HG02840 (cell line): Measurements from ENCODE around the gene FRMD4A.

Experiments used
- ATAC-seq: cut with Tn5 transposase; IDR thresholded peaks from one replicate; pipeline ENCODE4 v1.9.1; 2021; ENCODE audit warnings: mild to moderate bottlenecking, moderate library complexity, moderate number of reproducible peaks; ENCODE audit not compliant: unreplicated experiment, low FRiP score

Gene FRMD4A

GRCh38 chr10:13650961-13651360 lies 679.8 kb downstream of the FRMD4A start:
- ATAC-seq: no peak

GRCh38 chr10:13649844-13650520 lies 680.7 kb downstream of the FRMD4A start:
- ATAC-seq: no peak

GRCh38 chr10:13648425-13648824 lies 682.3 kb downstream of the FRMD4A start:
- ATAC-seq: no peak

GRCh38 chr10:13644866-13645265 lies 685.9 kb downstream of the FRMD4A start:
- ATAC-seq: no peak

GRCh38 chr10:13643016-13643415 lies 687.7 kb downstream of the FRMD4A start:
- ATAC-seq: no peak

- no peak for ATAC-seq
Observed at GRCh38 chr10:13642293-13642692, 688.4 kb downstream of the FRMD4A start.

- ATAC-seq: no peak
Observed at GRCh38 chr10:13637894-13638293, 692.8 kb downstream of the FRMD4A start.

- no peak for ATAC-seq
Observed at GRCh38 chr10:13637303-13637856, 693.3 kb downstream of the FRMD4A start.

- ATAC-seq: no peak
Observed at GRCh38 chr10:13636776-13637175, 693.9 kb downstream of the FRMD4A start.

- ATAC-seq: no peak
Observed at GRCh38 chr10:13634207-13634606, 696.5 kb downstream of the FRMD4A start.

GRCh38 chr10:13633689-13634088 lies 697.0 kb downstream of the FRMD4A start:
- no peak for ATAC-seq

GRCh38 chr10:13632884-13633440 lies 697.8 kb downstream of the FRMD4A start:
- no peak for ATAC-seq

- ATAC-seq: no peak
Observed at GRCh38 chr10:13632440-13632839, 698.3 kb downstream of the FRMD4A start.

GRCh38 chr10:13631594-13631993 lies 699.1 kb downstream of the FRMD4A start:
- no peak for ATAC-seq

- no peak for ATAC-seq
Observed at GRCh38 chr10:13630231-13630630, 700.5 kb downstream of the FRMD4A start.

GRCh38 chr10:13629116-13629515 lies 701.6 kb downstream of the FRMD4A start:
- ATAC-seq: no peak

GRCh38 chr10:13628661-13629060 lies 702.1 kb downstream of the FRMD4A start:
- no peak for ATAC-seq

GRCh38 chr10:13627459-13628310 lies 703.0 kb downstream of the FRMD4A start:
- no peak for ATAC-seq

- ATAC-seq: no peak
Observed at GRCh38 chr10:13624630-13625029, 706.1 kb downstream of the FRMD4A start.

- ATAC-seq: no peak
Observed at GRCh38 chr10:13621931-13622330, 708.8 kb downstream of the FRMD4A start.

GRCh38 chr10:13617116-13617515 lies 713.6 kb downstream of the FRMD4A start:
- ATAC-seq: no peak
